Measurements from ENCODE around the gene VSTM4.

Gene VSTM4

GRCh38 chr10:49089557-49090188 is 25.6 kb downstream of the VSTM4 start:
- no peak overlapping the region for H3K4me3 ChIP-seq (ENCODE audit: low read depth, low read length)
- peaks cover 7% of the 10 kb centered on the region for H3K9me3 ChIP-seq (ENCODE audit: severe bottlenecking)
- H3K27ac ChIP-seq = no peak overlapping the region
- no peaks in the 10 kb centered on the region for H3K36me3 ChIP-seq
- peaks cover 7% of the 10 kb centered on the region for H3K27me3 ChIP-seq (ENCODE audit: insufficient read depth, low read depth, severe bottlenecking)
- TF ChIP-seq, protein P1, sequence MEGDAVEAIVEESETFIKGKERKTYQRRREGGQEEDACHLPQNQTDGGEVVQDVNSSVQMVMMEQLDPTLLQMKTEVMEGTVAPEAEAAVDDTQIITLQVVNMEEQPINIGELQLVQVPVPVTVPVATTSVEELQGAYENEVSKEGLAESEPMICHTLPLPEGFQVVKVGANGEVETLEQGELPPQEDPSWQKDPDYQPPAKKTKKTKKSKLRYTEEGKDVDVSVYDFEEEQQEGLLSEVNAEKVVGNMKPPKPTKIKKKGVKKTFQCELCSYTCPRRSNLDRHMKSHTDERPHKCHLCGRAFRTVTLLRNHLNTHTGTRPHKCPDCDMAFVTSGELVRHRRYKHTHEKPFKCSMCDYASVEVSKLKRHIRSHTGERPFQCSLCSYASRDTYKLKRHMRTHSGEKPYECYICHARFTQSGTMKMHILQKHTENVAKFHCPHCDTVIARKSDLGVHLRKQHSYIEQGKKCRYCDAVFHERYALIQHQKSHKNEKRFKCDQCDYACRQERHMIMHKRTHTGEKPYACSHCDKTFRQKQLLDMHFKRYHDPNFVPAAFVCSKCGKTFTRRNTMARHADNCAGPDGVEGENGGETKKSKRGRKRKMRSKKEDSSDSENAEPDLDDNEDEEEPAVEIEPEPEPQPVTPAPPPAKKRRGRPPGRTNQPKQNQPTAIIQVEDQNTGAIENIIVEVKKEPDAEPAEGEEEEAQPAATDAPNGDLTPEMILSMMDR (IDR thresholded peaks at IDR 0.05; ENCODE audit: low read depth, low read length) = no peak
- no peak for DNase-seq

DNA sequence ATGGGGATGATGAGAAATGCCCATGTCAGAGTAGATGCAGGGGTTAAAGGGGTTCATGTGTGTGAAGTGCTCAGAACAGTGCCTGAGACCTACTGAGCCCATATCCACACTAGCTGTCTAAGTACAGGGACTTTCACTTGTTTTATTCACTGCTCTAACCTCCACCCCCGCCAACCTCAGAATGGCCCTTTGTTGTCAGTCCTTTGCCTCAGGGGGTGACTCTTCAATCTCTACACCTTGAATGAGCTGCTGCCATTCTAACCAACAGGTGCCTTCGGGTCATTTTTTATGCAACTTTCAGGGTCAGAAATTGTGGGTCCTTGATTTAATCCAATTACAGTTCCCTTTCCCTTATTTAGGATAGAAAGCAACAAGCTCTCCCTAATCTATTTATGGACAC is 26.2 kb downstream of the VSTM4 start:
- DNase-seq = no peak
- Histone ChIP-seq H3K4me3 (ENCODE audit: low read depth, low read length) (no peak overlapping the region), H3K9me3 (ENCODE audit: severe bottlenecking) (peaks cover 7% of the 10 kb centered on the region), H3K36me3 (no peaks in the 10 kb centered on the region), H3K27me3 (ENCODE audit: insufficient read depth, low read depth, severe bottlenecking) (peaks cover 7% of the 10 kb centered on the region), H3K27ac (no peak overlapping the region)
- TF ChIP-seq, protein P1 (IDR thresholded peaks at IDR 0.05; ENCODE audit: low read depth, low read length) = no peak

- TF ChIP-seq, protein P1 (IDR thresholded peaks at IDR 0.05; ENCODE audit: low read depth, low read length) = no peak
- no peak overlapping the region for H3K4me3 ChIP-seq (ENCODE audit: low read depth, low read length)
- no peak overlapping the region for H3K27ac ChIP-seq
- H3K9me3 ChIP-seq (ENCODE audit: severe bottlenecking) = peaks cover 7% of the 10 kb centered on the region
- H3K27me3 ChIP-seq (ENCODE audit: insufficient read depth, low read depth, severe bottlenecking) = peaks cover 5% of the 10 kb centered on the region
- no peaks in the 10 kb centered on the region for H3K36me3 ChIP-seq
- no peak for DNase-seq
Measured at GRCh38 chr10:49086889-49087288, 28.4 kb downstream of the VSTM4 start.

- Histone ChIP-seq H3K36me3 (no peaks in the 10 kb centered on the region), H3K27me3 (ENCODE audit: insufficient read depth, low read depth, severe bottlenecking) (peaks cover 3% of the 10 kb centered on the region), H3K9me3 (ENCODE audit: severe bottlenecking) (peaks cover 7% of the 10 kb centered on the region), H3K27ac (no peak overlapping the region), H3K4me3 (ENCODE audit: low read depth, low read length) (no peak overlapping the region)
- TF ChIP-seq, protein P1 (IDR thresholded peaks at IDR 0.05; ENCODE audit: low read depth, low read length) = no peak
- no peak for DNase-seq
Measured at GRCh38 chr10:49083261-49083660, 32.1 kb downstream of the VSTM4 start.

GRCh38 chr10:49082766-49083165 is 32.6 kb downstream of the VSTM4 start:
- no peak overlapping the region for H3K27ac ChIP-seq
- H3K27me3 ChIP-seq (ENCODE audit: insufficient read depth, low read depth, severe bottlenecking) = peaks cover 3% of the 10 kb centered on the region
- DNase-seq = no peak
- H3K9me3 ChIP-seq (ENCODE audit: severe bottlenecking) = peaks cover 7% of the 10 kb centered on the region
- H3K4me3 ChIP-seq (ENCODE audit: low read depth, low read length) = no peak overlapping the region
- H3K36me3 ChIP-seq = no peaks in the 10 kb centered on the region
- TF ChIP-seq, protein P1 (IDR thresholded peaks at IDR 0.05; ENCODE audit: low read depth, low read length) = no peak

Data from WERI-Rb-1 (cell line).